HEK293 (cell line): Measurements from ENCODE around the gene MTX1.
"Not testable (repeated sequence)": the region's sequence is repeated elsewhere in the genome, so short reads cannot be mapped to it uniquely, and the experiment has no call there.

Source experiments
- CTCF ChIA-PET: fragments of 350-600 bp; formaldehyde crosslinking; extraction: SDS; loops from one replicate; lab custom pipeline; 2021; ENCODE audit warnings: antibody characterized with exemption; lab: Yijun Ruan, JAX
- POLR2A ChIA-PET: fragments of 300-600 bp; formaldehyde crosslinking; extraction: SDS; loops from one replicate; lab custom pipeline; 2020; ENCODE audit warnings: antibody characterized with exemption, inconsistent platforms; lab: Yijun Ruan, JAX
- H3K27ac ChIP-seq: fragments of 200-500 bp; sonication (Bioruptor generic); 2 replicates; pipeline ENCODE4 v1.5.1; 2014; ENCODE audit warnings: low read depth, low read length, control low read depth, inconsistent platforms; ENCODE audit errors: extremely low read depth
- H3K36me3 ChIP-seq, 2 experiments: fragments of 200-500 bp in 1 of 2; sonication (Bioruptor generic) in 1 of 2; 1 replicate in 1 of 2; 2 replicates in 1 of 2; pipeline ENCODE4 v1.5.1; 2014 to 2017; ENCODE audit warnings: inconsistent platforms in 2 of 2, low read length in 2 of 2; ENCODE audit not compliant: control insufficient read depth in 2 of 2, insufficient read depth in 1 of 2
- H3K4me1 ChIP-seq: fragments of 200-500 bp; sonication (Bioruptor generic); 2 replicates; pipeline ENCODE4 v1.5.1; 2014; ENCODE audit warnings: mild to moderate bottlenecking, low read length, inconsistent platforms; ENCODE audit not compliant: control insufficient read depth, insufficient read depth
- H3K4me3 ChIP-seq: 2 replicates; pipeline ENCODE4 v1.5.1; 2011; ENCODE audit warnings: low read depth, mild to moderate bottlenecking, control low read depth, low read length, moderate library complexity
- H3K9me3 ChIP-seq: fragments of 200-500 bp; sonication (Bioruptor generic); 2 replicates; pipeline ENCODE4 v1.5.1; 2014; ENCODE audit warnings: low read depth, low read length, inconsistent platforms; ENCODE audit not compliant: control insufficient read depth, insufficient read depth
- GFI1B ChIP-seq: fragments of 450-650 bp; formaldehyde crosslinking; IDR thresholded peaks from 2 replicates; pipeline ENCODE4 v1.5.1; 2016; ENCODE audit warnings: missing biosample characterization, missing genetic modification characterization
- KLF10 ChIP-seq: fragments of 450-650 bp; IDR thresholded peaks from 2 replicates; pipeline ENCODE4 v1.5.1; 2018; ENCODE audit warnings: missing biosample characterization, mild to moderate bottlenecking, missing genetic modification characterization
- KLF9 ChIP-seq: fragments of 450-650 bp; formaldehyde crosslinking; IDR thresholded peaks from 2 replicates; pipeline ENCODE4 v1.5.1; 2016; ENCODE audit warnings: missing biosample characterization, missing genetic modification characterization, low read depth
- PRDM1 ChIP-seq: fragments of 450-650 bp; formaldehyde crosslinking; IDR thresholded peaks from 2 replicates; pipeline ENCODE4; 2016; ENCODE audit warnings: missing biosample characterization, missing genetic modification characterization
- TRIM28 ChIP-seq: IDR thresholded peaks from 2 replicates; pipeline ENCODE4 v1.6.1; 2011; ENCODE audit warnings: low read length, control low read depth, borderline replicate concordance
- ZBTB17 ChIP-seq: fragments of 450-650 bp; formaldehyde crosslinking; IDR thresholded peaks from 2 replicates; pipeline ENCODE4 v1.5.1; 2016; ENCODE audit warnings: missing biosample characterization, missing genetic modification characterization
- ZBTB7A ChIP-seq: fragments of 450-650 bp; formaldehyde crosslinking; IDR thresholded peaks from 2 replicates; pipeline ENCODE4 v1.5.1; 2016; ENCODE audit warnings: low read depth, missing biosample characterization, missing genetic modification characterization
- ZFHX2 ChIP-seq: fragments of 450-650 bp; formaldehyde crosslinking; conservative IDR thresholded peaks from 2 replicates; pipeline ENCODE4 v1.5.1; 2016; ENCODE audit warnings: missing biosample characterization, missing genetic modification characterization
- ZNF2 ChIP-seq: fragments of 450-650 bp; formaldehyde crosslinking; IDR thresholded peaks from 2 replicates; pipeline ENCODE4 v1.5.1; 2016; ENCODE audit warnings: missing biosample characterization, missing genetic modification characterization
- ZNF211 ChIP-seq: fragments of 450-650 bp; formaldehyde crosslinking; IDR thresholded peaks from 2 replicates; pipeline ENCODE4 v1.5.1; 2016; ENCODE audit warnings: low read depth, missing biosample characterization, missing genetic modification characterization
- ZNF366 ChIP-seq: fragments of 450-650 bp; formaldehyde crosslinking; conservative IDR thresholded peaks from 2 replicates; pipeline ENCODE4 v1.5.1; 2016; ENCODE audit warnings: missing biosample characterization, missing genetic modification characterization
- ZNF391 ChIP-seq: fragments of 450-650 bp; formaldehyde crosslinking; IDR thresholded peaks from 2 replicates; pipeline ENCODE4 v1.5.1; 2016; ENCODE audit warnings: low read depth, missing biosample characterization, missing genetic modification characterization, borderline replicate concordance
- ZNF394 ChIP-seq: fragments of 450-650 bp; formaldehyde crosslinking; IDR thresholded peaks from 2 replicates; pipeline ENCODE4 v1.5.1; 2016; ENCODE audit warnings: missing biosample characterization, missing genetic modification characterization, mild to moderate bottlenecking, moderate library complexity, borderline replicate concordance
- ZNF654 ChIP-seq: fragments of 450-650 bp; formaldehyde crosslinking; IDR thresholded peaks from 2 replicates; pipeline ENCODE4 v1.5.1; 2016; ENCODE audit warnings: low read depth, missing biosample characterization, missing genetic modification characterization
- ZNF677 ChIP-seq: fragments of 450-650 bp; IDR thresholded peaks from 2 replicates; pipeline ENCODE4 v1.5.0; 2018; ENCODE audit warnings: missing biosample characterization, mild to moderate bottlenecking, missing genetic modification characterization, moderate library complexity
- TF ChIP-seq, protein P1 (sequence below): fragments of 450-650 bp; formaldehyde crosslinking; IDR thresholded peaks from 2 replicates; pipeline ENCODE4 v1.5.1; 2016; ENCODE audit warnings: missing biosample characterization, missing genetic modification characterization
- TF ChIP-seq, protein P2 (sequence below): fragments of 450-650 bp; formaldehyde crosslinking; conservative IDR thresholded peaks from 2 replicates; pipeline ENCODE4 v1.5.1; 2016; ENCODE audit warnings: low read depth, missing biosample characterization, missing genetic modification characterization
- TF ChIP-seq, protein P3 (sequence below): fragments of 450-650 bp; formaldehyde crosslinking; IDR thresholded peaks from 2 replicates; pipeline ENCODE4 v1.5.1; 2016; ENCODE audit warnings: missing biosample characterization, missing genetic modification characterization, low read depth
- TF ChIP-seq, protein P4 (sequence below): fragments of 450-650 bp; formaldehyde crosslinking; IDR thresholded peaks from 2 replicates; pipeline ENCODE4 v1.5.1; 2016; ENCODE audit warnings: missing biosample characterization, missing genetic modification characterization
- TF ChIP-seq, protein P5 (sequence below): fragments of 450-650 bp; formaldehyde crosslinking; IDR thresholded peaks from 2 replicates; pipeline ENCODE4 v1.5.1; 2016; ENCODE audit warnings: missing biosample characterization, missing genetic modification characterization

The MTX1 gene

GRCh38 chr1:155225404-155225759 lies 16.9 kb downstream of the MTX1 start:
- ChIA-PET CTCF (interaction anchor here (0.6 to 2.9 kb wide), 9 partner anchors 16 to 246 kb away, joined by 3 to 18 read pairs (median 3); partner anchors contain the start of gene HCN3), POLR2A (interaction anchor here (1.1 kb wide), 1 partner anchor 17 kb away, joined by 6 read pairs; the partner anchor contains the start of gene MTX1)
- not testable (repeated sequence) for H3K36me3 ChIP-seq, H3K4me1 ChIP-seq, H3K27ac ChIP-seq, H3K9me3 ChIP-seq, H3K4me3 ChIP-seq

DNA sequence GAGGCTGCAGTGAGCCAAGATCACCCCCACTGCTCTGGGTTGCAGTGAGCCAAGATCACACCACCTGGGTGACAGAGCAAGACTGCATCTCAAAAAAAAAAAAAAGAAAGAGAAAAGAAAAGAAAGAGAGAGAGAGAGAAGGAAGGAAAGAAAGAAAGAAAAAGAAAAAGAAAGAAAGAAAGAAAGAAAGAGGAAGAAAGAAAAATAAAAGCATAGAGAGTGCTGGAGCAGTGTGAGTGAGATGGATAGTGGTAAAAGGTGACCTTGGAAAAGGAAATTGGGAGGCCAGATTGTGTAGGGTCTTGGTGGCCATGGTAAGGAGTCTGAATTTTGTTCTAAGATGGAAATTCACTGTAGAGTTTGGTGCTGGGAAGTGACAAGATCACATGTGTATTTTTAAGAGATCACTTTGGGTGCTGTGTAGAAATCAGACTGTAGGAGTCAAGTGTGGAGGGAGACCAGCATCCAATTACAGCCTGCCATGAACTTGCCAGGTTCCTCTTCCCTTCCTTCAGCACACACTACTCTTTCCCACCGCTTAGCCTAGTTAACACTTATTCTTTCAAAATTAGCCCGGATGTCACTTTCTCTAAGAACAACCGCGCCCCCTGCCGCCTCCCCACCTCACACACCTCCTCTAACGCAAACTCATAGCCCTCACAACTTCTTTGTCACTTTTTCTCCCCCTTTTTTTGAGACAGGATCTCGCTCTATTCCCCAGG lies 17.9 kb downstream of the MTX1 start:
- peak overlapping the region; percentile 65 for H3K27ac ChIP-seq
- no peaks in the 10 kb centered on the region for H3K9me3 ChIP-seq
- ChIA-PET CTCF (interaction anchor here (0.5 to 2.9 kb wide), 21 partner anchors 10 to 770 kb away, joined by 3 to 25 read pairs (median 4); partner anchors contain the start of genes KRTCAP2, MTX1 and THBS3), POLR2A (interaction anchor here (0.6 to 1.8 kb wide), 7 partner anchors 19 to 98 kb away, joined by 3 to 8 read pairs (median 4); partner anchors contain the start of genes SCAMP3 and THBS3)
- H3K4me1 ChIP-seq = peaks cover 3% of the 10 kb centered on the region
- peak overlapping the region; percentile 53 for H3K4me3 ChIP-seq
- H3K36me3 ChIP-seq = no peaks in the 10 kb centered on the region
- TF ChIP-seq GFI1B (tag by site-specific recombination) (no peak), PRDM1 (tag by site-specific recombination) (peak; percentile 98), KLF9 (tag by site-specific recombination) (peak; percentile 58; the same call in 1 of the 2 replicates), ZNF394 (tag by site-specific recombination) (no peak), ZNF2 (peak; percentile 97), TRIM28 (peak; percentile 41; the same call in 1 of the 2 replicates), ZNF654 (tag by site-specific recombination) (peak; percentile 82), ZBTB17 (tag by site-specific recombination) (peak; percentile 89; the same call in 1 of the 2 replicates), ZNF391 (tag by site-specific recombination) (peak; percentile 85; the same call in 1 of the 2 replicates), ZBTB7A (tag by site-specific recombination) (no peak), ZNF366 (tag by site-specific recombination) (peak; percentile 95), ZNF211 (tag by site-specific recombination) (no peak), ZNF677 (tag by site-specific recombination) (no peak), ZFHX2 (tag by site-specific recombination) (no peak), KLF10 (tag by site-specific recombination) (0 out of 2 replicates have a peak, but pooled peaks have one; percentile 9)
- TF ChIP-seq, protein P1, sequence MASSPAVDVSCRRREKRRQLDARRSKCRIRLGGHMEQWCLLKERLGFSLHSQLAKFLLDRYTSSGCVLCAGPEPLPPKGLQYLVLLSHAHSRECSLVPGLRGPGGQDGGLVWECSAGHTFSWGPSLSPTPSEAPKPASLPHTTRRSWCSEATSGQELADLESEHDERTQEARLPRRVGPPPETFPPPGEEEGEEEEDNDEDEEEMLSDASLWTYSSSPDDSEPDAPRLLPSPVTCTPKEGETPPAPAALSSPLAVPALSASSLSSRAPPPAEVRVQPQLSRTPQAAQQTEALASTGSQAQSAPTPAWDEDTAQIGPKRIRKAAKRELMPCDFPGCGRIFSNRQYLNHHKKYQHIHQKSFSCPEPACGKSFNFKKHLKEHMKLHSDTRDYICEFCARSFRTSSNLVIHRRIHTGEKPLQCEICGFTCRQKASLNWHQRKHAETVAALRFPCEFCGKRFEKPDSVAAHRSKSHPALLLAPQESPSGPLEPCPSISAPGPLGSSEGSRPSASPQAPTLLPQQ (tag by site-specific recombination) = 0 out of 2 replicates have a peak, but pooled peaks have one; percentile 12
- TF ChIP-seq, protein P2, sequence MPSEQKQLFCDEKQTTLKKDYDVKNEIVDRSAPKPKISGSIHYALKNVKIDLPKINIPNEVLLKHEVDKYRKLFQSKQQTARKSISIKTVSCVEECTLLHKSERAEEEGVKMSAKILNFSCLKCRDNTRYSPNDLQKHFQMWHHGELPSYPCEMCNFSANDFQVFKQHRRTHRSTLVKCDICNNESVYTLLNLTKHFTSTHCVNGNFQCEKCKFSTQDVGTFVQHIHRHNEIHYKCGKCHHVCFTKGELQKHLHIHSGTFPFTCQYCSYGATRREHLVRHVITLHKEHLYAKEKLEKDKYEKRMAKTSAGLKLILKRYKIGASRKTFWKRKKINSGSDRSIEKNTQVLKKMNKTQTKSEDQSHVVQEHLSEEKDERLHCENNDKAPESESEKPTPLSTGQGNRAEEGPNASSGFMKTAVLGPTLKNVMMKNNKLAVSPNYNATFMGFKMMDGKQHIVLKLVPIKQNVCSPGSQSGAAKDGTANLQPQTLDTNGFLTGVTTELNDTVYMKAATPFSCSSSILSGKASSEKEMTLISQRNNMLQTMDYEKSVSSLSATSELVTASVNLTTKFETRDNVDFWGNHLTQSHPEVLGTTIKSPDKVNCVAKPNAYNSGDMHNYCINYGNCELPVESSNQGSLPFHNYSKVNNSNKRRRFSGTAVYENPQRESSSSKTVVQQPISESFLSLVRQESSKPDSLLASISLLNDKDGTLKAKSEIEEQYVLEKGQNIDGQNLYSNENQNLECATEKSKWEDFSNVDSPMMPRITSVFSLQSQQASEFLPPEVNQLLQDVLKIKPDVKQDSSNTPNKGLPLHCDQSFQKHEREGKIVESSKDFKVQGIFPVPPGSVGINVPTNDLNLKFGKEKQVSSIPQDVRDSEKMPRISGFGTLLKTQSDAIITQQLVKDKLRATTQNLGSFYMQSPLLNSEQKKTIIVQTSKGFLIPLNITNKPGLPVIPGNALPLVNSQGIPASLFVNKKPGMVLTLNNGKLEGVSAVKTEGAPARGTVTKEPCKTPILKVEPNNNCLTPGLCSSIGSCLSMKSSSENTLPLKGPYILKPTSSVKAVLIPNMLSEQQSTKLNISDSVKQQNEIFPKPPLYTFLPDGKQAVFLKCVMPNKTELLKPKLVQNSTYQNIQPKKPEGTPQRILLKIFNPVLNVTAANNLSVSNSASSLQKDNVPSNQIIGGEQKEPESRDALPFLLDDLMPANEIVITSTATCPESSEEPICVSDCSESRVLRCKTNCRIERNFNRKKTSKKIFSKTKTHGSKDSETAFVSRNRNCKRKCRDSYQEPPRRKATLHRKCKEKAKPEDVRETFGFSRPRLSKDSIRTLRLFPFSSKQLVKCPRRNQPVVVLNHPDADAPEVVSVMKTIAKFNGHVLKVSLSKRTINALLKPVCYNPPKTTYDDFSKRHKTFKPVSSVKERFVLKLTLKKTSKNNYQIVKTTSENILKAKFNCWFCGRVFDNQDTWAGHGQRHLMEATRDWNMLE (tag by site-specific recombination) = 0 out of 2 replicates have a peak, but pooled peaks have one; percentile 7
- TF ChIP-seq, protein P3, sequence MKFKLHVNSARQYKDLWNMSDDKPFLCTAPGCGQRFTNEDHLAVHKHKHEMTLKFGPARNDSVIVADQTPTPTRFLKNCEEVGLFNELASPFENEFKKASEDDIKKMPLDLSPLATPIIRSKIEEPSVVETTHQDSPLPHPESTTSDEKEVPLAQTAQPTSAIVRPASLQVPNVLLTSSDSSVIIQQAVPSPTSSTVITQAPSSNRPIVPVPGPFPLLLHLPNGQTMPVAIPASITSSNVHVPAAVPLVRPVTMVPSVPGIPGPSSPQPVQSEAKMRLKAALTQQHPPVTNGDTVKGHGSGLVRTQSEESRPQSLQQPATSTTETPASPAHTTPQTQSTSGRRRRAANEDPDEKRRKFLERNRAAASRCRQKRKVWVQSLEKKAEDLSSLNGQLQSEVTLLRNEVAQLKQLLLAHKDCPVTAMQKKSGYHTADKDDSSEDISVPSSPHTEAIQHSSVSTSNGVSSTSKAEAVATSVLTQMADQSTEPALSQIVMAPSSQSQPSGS (tag by site-specific recombination) = no peak
- TF ChIP-seq, protein P4, sequence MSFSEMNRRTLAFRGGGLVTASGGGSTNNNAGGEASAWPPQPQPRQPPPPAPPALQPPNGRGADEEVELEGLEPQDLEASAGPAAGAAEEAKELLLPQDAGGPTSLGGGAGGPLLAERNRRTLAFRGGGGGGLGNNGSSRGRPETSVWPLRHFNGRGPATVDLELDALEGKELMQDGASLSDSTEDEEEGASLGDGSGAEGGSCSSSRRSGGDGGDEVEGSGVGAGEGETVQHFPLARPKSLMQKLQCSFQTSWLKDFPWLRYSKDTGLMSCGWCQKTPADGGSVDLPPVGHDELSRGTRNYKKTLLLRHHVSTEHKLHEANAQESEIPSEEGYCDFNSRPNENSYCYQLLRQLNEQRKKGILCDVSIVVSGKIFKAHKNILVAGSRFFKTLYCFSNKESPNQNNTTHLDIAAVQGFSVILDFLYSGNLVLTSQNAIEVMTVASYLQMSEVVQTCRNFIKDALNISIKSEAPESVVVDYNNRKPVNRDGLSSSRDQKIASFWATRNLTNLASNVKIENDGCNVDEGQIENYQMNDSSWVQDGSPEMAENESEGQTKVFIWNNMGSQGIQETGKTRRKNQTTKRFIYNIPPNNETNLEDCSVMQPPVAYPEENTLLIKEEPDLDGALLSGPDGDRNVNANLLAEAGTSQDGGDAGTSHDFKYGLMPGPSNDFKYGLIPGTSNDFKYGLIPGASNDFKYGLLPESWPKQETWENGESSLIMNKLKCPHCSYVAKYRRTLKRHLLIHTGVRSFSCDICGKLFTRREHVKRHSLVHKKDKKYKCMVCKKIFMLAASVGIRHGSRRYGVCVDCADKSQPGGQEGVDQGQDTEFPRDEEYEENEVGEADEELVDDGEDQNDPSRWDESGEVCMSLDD (tag by site-specific recombination) = 0 out of 2 replicates have a peak, but pooled peaks have one; percentile 36
- TF ChIP-seq, protein P5, sequence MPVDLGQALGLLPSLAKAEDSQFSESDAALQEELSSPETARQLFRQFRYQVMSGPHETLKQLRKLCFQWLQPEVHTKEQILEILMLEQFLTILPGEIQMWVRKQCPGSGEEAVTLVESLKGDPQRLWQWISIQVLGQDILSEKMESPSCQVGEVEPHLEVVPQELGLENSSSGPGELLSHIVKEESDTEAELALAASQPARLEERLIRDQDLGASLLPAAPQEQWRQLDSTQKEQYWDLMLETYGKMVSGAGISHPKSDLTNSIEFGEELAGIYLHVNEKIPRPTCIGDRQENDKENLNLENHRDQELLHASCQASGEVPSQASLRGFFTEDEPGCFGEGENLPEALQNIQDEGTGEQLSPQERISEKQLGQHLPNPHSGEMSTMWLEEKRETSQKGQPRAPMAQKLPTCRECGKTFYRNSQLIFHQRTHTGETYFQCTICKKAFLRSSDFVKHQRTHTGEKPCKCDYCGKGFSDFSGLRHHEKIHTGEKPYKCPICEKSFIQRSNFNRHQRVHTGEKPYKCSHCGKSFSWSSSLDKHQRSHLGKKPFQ = 0 out of 2 replicates have a peak, but pooled peaks have one; percentile 68
